NCI-H2171 treated with DMSO at 0.1 percent for 48 hours (cell line): ENCODE data around the gene FGD5.

Experiments
- DNase-seq: peaks from one replicate; lab custom pipeline; 2025; lab: John Stamatoyannopoulos, UW

FGD5 gene

DNA sequence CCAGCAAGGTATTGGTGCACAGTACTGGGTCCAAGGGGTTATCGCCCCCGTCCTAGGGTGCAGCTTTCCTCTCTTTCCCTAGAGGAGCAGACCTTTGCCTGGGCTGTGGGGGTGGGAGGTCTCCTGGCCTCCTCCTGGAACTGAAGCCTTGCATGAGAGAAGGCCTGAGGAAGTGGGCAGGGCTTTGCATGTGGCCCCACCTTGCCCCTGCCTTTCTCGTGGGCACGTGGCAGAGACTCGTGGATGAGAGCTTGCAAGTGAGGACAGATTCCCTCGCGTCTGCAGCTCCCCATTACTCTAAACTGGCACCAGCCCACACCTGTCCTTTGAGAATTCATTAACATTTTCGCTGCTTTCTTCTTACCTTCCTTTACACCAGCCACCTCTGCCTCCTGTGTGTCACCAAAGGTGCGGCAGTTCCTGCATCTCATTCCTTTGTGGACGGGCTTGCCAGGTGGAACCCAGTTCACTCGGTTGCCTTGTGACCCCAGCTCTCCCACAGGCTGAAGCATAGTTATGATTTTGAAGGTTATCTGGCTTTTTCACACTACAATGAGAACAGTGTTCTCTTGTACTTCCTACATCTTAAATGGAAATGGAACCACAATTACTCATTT, 87.7 kb downstream of the FGD5 start:
- DNase-seq, result no peak

- DNase-seq, result no peak
These were observed 88.5 kb downstream of the FGD5 start for GRCh38 chr3:14907043-14907966.

DNA sequence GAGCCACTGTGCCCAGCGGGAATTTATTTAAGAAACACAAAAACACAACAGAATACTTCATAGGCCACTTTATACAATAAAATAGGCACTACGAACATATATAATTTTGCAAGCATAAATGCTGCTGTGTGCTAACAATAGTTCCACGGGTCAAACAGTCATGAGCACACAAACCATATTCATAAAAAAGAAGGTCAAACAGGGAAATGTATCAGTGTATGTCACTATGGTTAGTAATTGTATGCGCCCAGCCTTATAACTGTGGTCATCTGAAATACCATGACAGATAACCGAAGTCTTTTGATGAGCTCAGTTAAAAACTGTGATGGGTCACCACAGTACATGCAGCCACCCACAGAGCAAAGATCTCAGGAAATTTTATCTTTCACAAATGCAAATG, 90.5 kb downstream of the FGD5 start:
- no peak for DNase-seq

DNA sequence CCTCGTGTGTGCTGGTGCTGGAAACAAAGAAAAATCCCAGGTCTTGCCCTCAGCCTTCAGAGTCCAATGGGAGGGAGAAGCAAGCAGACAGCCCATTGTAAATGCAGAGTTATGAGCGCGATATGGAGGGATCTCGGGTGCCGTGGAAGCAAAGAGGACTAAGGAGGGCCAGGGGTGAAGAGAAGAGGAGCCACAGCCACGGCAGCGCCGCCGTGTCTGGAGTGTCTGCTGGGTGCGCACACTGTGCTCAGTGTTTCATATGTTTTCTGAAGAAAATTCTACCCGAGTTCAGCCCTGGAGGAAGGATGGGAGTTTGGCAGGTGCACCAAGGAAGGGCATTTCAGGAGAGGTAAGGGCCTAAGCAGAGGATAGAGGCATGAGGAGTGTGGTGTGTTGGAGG, 92.9 kb downstream of the FGD5 start:
- DNase-seq, result no peak

GRCh38 chr3:14913071-14913925, 94.5 kb downstream of the FGD5 start:
- DNase-seq, result no peak

DNA sequence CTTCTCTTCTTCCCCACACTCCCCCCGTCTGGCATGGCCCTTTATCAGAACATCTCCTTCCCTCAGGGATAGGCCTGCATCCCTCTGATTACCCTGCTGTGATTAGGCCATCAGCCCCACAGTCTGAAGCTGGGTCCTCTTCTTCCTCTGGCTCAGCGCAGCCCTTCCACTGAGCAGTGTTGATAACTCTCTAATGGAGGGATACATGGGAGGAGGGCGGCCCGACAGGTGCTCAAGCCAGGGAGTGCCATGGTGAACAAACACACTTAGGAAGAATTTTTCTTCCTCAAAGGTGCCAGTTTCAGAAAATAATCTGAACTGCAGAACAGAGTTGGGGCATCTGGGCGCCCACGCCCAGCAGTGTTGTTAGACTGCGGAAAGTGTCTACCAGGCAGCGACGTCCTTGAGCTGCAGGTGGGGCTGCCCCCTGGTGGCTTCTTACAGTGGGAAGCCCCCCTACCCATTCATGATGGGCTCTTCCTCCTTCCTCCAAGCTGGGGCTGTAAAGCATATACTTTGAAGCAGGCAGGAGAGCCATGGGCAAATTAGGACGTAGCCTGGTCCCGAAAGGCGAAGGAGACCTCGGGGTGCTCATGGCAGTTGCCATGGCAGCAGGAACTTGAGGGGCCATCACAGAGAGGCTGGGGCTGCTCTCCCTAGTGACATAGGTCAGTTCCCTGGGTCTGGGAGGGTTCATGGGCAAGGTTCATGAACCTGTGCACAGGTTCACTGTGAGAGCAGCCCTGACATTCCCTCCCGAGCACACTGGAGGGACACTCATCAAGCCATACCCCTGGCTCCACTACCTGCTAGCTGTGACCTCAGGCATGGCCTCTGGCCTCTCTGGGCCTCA, 95.4 kb downstream of the FGD5 start:
- DNase-seq, result no peak

DNA sequence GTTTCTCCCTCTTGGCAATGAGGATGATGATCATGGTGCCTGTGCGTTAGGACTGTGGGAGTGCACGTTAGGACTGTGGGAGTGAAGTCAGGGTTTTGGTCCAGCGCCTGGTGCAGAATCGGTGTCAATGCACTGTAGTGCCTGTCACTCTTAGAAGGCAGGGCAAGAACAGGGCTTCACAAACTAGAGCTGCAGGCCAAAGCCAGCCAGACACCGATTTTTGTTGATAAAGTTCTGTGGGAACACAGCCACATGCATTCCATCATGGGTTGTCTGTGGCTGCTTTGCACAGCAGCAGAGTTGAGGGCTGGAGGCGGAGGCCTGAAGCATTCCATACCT, 96.0 kb downstream of the FGD5 start:
- no peak for DNase-seq

DNA sequence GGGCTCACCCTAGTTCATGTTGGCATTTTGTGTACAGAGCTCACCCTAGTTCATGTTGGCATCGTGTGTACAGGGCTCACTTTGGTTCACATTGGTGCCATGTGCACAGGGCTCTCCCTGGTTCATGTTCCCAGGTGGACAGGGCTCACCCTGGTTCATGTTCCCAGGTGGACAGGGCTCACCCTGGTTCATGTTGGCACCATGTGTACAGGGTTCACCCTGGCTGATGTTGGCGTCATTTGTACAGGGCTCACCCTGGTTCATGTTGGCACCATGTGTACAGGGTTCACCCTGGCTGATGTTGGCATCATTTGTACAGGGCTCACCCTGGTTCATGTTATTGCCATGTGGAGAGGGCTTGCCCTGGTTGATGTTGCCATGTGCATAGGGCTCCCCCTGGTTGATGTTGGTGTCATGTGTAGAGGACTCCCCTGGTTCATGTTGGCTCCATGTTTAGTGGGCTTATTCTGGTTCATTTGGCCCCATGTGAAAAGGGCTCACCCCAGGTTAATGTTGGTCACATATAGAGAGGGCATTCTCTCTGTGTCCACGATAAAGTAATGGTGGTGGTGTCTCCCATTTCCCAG, 97.0 kb downstream of the FGD5 start:
- no peak for DNase-seq

GRCh38 chr3:14918356-14918860, 99.6 kb downstream of the FGD5 start:
- DNase-seq, result no peak

DNA sequence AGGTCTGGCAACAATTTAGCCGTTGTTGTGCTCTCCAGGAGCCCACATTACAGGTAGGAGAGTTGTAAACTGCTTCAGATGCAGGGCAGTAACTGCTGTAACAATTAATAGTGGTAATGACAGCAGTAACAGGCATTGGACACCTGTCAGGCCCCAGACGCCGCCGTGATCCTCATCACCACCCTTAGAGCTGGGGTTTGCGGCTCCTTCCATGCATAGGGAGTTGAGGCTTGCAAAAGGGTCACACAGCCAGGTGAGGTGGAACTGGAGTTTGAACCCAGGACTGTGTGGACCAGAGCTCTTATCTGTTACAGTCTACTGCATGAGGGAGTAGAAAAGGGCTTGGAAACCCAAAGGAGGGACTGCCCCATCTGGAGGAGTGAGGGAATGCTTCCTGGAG, 101.8 kb downstream of the FGD5 start:
- no peak for DNase-seq

GRCh38 chr3:14921034-14921616, 102.4 kb downstream of the FGD5 start:
- peak; percentile 47 for DNase-seq

- DNase-seq, result no peak
These were observed 103.3 kb downstream of the FGD5 start for GRCh38 chr3:14921811-14922705.

DNA sequence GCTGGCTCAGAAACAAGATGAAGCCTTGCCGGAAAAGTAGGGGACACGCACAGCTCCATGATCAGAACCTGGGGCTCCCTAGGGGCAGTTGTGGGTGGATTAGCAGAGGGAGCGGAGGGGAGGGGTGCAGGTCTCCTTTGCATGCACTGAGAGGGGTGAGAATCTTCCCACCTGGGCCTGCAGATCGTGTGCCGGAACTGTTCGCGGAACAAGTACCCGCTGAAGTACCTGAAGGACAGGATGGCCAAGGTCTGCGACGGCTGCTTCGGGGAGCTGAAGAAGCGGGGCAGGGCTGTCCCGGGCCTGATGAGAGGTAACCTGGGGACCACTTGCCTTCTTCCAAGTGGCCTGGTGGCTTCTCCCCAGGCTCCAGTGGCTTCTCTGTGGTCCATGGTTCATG, 104.1 kb downstream of the FGD5 start:
- DNase-seq, result no peak

DNA sequence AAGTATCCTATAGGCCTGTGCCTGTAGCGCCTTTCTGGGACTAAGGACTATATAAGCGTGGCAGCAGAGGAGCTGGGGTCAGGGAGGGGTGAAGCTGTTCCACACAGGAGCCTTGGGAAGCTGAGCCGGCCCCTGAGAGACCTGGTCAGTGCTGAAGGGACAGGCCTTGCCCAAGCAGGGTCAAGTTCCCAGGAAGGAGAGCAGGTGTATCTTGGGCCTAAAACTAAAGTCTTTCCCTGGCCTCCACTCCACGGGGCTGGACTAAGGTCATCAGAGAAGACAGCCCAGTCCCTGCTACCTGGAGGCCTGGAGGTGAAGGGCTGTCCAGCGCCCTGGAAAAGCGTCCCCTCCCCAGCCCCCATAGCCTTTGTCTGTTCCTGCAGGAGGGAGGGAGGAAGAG, 104.7 kb downstream of the FGD5 start:
- no peak for DNase-seq

GRCh38 chr3:14925729-14926591, 107.2 kb downstream of the FGD5 start:
- DNase-seq, result peak; percentile 36

DNA sequence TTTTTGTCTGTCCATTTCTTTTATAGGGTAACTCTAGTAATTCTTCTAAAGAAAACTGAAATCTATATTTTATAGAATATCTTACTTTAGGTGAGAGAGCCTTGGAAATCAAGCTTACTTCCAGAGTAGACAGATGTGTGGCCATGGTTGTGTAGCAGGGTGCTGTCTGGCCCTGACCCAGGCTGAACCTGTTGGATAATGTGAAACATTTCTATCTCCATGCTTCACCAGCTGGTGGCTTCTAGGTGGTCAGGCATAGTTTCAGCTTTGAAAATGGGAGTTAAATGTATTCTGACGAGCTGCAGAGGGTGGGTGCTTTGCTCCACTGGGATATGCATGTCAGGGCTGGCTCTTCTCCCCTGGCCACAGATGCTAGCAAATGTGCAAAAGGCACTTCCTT, 107.8 kb downstream of the FGD5 start:
- no peak for DNase-seq

DNA sequence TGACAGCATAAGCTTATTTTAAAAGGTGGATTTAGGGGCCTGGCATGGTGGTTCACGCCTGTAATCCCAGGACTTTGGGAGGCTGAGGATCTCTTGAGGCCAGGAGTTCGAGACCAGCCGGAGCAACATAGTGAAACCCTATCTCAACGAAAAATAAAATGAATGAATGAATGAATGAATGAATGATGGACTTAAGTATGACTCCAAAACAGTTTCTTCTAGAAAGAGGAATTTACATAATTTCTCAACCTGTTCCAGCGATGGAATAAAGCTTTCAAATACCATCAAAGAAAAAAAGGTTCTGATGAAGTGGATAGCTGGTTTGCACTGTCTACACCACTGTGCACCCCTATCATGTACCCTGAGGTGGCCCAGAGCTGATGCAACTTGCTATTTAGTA, 108.5 kb downstream of the FGD5 start:
- DNase-seq, result no peak

DNA sequence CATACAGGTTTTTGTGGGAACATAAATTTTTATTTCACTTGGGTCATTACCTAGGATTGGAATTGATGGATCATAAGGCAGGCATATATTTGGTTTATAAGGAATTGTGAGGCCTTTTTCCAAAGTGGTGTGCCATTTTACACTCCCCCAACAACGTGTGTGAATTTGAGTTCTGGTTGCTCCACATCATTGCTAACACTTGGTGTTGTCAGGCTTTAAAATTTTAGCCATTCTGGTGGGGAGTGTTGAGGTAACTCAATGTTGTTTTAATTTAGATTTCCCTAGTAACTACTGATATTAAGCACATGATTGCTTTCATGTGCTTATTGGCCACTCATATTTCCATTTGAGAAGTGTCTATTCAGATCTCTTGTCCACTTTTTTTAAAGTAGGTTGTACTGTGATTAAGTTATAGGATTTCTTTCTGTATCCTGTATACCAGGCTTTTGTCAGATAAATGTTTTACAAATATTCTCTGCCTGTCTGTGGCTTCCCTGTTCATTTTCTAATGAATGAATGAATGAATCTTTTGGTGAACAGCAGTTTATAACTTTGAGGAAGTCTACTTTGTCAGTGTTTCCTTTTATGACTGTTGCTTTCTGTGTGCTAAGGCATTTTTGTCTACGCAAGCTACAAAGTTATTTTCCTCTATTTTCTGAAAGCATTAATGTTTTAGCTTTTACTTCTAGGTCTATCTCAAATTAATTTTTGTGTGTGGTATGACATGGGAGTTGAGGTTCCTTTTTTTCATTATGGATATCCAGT, 110.7 kb downstream of the FGD5 start:
- DNase-seq, result no peak
